ENCODE measurements around the gene FCGR2B. TPM values are rescaled to one million over a fixed set of nuclear protein-coding genes. Genes with fewer than 3 reads are reported as not detected.

The FCGR2B gene
- total and polyA plus RNA-seq, 2 of the 13 experiments (the other 11 are each of a cell fraction or from before 2014, with no cell fraction given), result not detected

GRCh38 chr1:161676958-161677689 lies 14.2 kb downstream of the FCGR2B start (continued):
- TF ChIP-seq HINFP (CRISPR knock-in tag; IDR thresholded peaks at IDR 0.05; ENCODE audit: low read depth) (no peak), BATF2 (CRISPR knock-in tag; IDR thresholded peaks at IDR 0.05) (no peak), ATF3 (CRISPR knock-in tag; IDR thresholded peaks at IDR 0.05) (0 out of 2 replicates have a peak, but pooled peaks have one; percentile 28), AGO1 (IDR thresholded peaks at IDR 0.05; ENCODE audit: low read depth, low read length, poor library complexity, severe bottlenecking) (no peak), MTA3 (CRISPR knock-in tag; IDR thresholded peaks at IDR 0.05) (no peak), ZNF616 (CRISPR knock-in tag; IDR thresholded peaks at IDR 0.05; ENCODE audit: low read depth) (no peak), SETDB1 (CRISPR knock-in tag; IDR thresholded peaks at IDR 0.05; ENCODE audit: borderline replicate concordance) (no peak), HMG20A (CRISPR knock-in tag; IDR thresholded peaks at IDR 0.05; ENCODE audit: borderline replicate concordance) (peak; percentile 23; the same call in 1 of the 2 replicates), ZNF709 (CRISPR knock-in tag; IDR thresholded peaks at IDR 0.05) (no peak), DRAP1 (CRISPR knock-in tag; IDR thresholded peaks at IDR 0.05) (no peak), NR0B2 (CRISPR knock-in tag; IDR thresholded peaks at IDR 0.05) (no peak), ZFY (CRISPR knock-in tag; IDR thresholded peaks at IDR 0.05) (peak; percentile 18; the same call in 1 of the 2 replicates), ZHX1 (CRISPR knock-in tag; IDR thresholded peaks at IDR 0.05; ENCODE audit: low read depth) (no peak), IRF1 (CRISPR knock-in tag; IDR thresholded peaks at IDR 0.05; ENCODE audit: low read depth) (no peak), ZNF577 (CRISPR knock-in tag; IDR thresholded peaks at IDR 0.05; ENCODE audit: borderline replicate concordance, low read depth) (no peak), ZNF264 (CRISPR knock-in tag; IDR thresholded peaks at IDR 0.05) (no peak), MATR3 (CRISPR knock-in tag; IDR thresholded peaks at IDR 0.05) (no peak), ATF6 (CRISPR knock-in tag; conservative IDR thresholded peaks at IDR 0.05) (no peak), WIZ (CRISPR knock-in tag; IDR thresholded peaks at IDR 0.05) (no peak), HDAC1 (CRISPR knock-in tag; IDR thresholded peaks at IDR 0.05) (peak; percentile 29; the same call in 1 of the 2 replicates)
